Measurements from ENCODE around the gene ANKMY1.
"Not testable (repeated sequence)": the region's sequence is repeated elsewhere in the genome, so short reads cannot be mapped to it uniquely, and the experiment has no call there.

The ANKMY1 gene

DNA sequence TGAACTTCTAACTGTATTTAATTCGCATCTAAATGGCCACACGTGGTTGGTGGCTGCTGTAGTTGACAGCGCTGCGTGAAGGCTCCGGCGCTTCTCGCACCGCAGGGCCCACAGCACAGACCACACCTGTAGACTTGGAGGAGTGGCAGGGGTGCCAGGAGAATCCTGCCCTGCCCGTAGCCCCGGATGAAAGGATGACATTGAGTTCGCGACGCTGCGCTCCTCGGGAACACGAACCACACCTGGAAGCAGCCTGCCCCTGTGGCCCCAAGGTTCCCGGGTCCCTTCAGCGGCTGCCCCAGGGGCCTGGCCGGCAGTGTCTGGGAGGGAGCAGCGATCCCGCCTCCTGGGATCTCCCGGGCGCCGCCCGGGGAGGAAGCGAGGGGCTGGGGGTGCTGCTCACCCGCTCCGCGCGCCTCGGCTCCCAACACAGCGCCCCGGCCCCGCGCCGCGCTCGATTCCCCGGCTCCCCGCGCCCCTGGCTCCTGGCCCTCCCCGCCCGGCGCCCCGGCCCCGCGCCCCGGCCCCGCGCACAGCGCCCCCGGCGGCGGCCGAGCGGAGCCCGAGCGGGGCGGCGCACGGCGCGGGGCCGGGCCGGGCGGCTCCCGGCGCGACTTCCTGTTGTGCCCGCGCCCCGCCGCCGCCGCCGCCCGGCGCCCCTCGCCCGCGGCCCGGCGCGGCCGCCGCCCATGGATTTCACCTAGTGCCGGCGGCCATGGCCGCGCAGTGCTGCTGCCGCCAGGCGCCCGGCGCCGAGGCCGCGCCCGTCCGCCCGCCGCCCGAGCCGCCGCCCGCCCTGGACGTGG, 10.3 kb upstream of the ANKMY1 start, which contains the start of gene RNPEPL1:
TSS of gene RNPEPL1 (plus strand) at position 613 of the 806 bp plus-strand sequence. CDS start at position 716, 103 bp downstream.
- no peak for DNase-seq

DNA sequence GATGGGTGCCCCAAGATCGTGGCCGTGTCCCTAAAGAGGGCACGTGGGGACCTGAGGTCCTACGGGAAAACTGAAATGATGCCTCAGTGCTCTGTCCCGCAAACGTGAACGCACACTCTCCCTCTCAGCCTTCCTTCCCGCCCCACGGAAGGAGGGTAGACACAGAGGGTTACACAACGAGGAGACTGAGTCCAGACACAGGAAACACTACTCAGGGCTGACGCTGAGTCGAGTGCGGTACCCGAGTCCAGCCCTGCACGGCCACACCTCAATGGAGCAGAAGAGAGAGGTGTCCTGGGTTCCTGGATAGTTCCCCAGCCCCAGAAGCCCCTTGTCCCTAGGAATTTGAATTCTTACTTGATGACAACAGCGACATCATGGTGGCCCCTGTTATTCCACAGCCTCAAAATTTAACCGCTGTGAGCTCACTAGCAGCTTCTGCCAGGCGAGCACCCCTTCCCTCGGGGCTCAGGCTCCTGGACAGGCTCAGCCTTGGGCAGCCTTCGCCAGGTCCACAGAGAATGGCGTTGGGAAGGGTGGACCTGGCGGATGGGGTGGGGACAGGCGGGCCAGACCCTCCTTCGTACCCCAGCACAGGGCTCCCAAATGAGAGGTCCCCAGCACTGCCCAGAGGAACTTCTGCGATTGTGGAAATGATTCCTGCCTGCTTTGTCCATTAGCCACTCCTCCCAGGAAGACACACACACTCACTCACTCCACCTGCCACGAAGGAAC, 9.5 kb upstream of the ANKMY1 start:
- no peak for DNase-seq

GRCh38 chr2:240566203-240567136, 8.7 kb upstream of the ANKMY1 start:
- peak; percentile 53 for DNase-seq

GRCh38 chr2:240565333-240566202, 7.8 kb upstream of the ANKMY1 start:
- no peak for DNase-seq

GRCh38 chr2:240564561-240565332, 7.0 kb upstream of the ANKMY1 start:
- no peak for DNase-seq

GRCh38 chr2:240563951-240564560, 6.3 kb upstream of the ANKMY1 start:
- DNase-seq = no peak

GRCh38 chr2:240563231-240563630, 5.4 kb upstream of the ANKMY1 start:
- not testable (repeated sequence) for DNase-seq

- no peak for DNase-seq
These were observed 3.7 kb upstream of the ANKMY1 start for GRCh38 chr2:240561325-240561971.

- peak; percentile 87 for DNase-seq
These were observed 2.9 kb upstream of the ANKMY1 start for GRCh38 chr2:240560480-240561324.

GRCh38 chr2:240560084-240560479, 2.3 kb upstream of the ANKMY1 start, which contains the start of gene DUSP28:
Gene DUSP28, plus strand, starts transcription at chr2:240560357. Its CDS starts 328 bp downstream, at chr2:240560685.
- no peak for DNase-seq

DNA sequence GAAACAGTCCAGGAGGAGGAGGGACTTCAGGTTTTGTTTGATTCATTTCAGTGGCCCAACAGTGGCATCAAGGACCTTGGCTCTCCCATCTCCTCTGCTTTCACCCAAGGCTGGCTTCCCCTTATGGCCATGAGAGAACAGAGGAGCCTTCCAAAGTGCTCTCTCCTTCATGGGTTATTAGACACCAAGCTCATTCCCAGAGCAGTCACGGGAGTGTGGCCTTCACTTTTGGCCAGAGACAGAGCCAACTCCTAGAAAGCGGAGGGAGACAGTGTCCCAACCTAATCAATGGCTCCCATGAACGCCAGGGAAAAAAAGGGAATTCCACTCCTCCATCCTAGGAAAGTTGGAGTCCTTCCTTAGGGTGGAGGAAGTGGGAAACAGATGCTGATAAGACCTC, 1.5 kb upstream of the ANKMY1 start:
- DNase-seq = no peak

- DNase-seq = no peak
These were observed 511 bp upstream of the ANKMY1 start for GRCh38 chr2:240558236-240558761.

DNA sequence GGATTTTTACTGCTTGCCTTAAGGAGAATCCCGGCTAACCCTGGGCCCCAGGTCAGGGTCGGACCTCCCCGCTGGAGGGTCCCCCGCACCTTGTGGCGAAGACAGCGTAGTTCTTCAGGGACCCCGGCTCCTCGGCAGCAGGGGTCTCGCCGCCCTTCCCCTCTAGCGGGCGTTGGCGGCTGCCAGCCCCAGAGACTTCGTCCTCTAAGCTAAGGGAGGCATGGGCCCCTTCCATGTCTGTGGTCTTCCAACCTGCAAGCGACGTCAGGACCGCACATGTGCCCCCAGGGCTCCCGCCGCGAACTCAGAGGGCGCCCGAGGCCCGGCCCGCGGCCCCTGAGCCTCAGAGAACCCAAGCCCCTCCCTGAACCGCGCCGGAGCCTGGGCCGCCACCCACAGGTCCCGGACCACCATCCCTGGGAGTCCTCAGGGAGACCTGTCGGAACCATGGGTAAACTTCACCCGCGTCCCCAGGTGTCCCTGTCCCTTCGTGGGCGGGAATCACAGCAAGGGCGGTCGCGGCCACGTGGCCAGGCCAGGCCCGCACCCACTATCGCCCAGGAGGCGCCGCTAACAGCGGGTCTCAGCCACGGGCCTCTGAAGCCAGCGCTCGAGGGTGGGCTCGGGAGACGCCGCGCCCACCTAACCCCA, 562 bp downstream of the ANKMY1 start:
- DNase-seq = no peak

GRCh38 chr2:240556553-240557100, 1.2 kb downstream of the ANKMY1 start:
- no peak for DNase-seq

DNA sequence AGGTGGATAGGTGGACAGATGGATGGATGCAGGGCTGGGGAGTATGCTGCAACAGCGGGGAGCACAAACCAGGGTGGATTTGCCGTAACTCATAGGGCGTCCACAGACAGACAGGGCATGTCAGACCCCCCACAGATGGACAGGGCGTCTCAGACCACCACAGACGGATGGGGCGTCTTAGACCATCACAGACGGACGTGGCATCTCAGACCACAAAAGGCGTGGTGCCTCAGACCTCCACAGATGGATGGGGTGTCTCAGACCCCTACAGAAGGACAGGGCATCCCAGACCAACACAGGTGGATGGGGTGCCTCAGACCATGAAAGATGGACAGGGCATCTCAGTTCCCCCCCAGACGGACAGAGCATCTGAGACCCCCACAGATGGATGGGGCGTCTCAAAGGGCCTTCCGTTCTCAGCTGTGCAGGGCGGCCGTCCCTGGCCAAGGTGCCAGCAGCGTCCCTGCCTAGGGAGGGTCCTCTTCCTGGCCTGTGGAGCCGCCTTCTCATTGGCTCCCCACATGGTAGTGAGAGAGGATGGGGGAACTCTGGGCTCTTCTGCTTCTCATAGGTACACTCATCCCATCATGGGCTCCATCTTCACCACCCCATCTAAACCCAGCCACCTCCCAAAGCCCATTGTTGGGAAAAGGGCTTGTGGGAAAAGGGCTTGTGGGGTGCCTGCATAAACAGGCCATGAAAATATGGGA, 2.1 kb downstream of the ANKMY1 start:
- DNase-seq = no peak

DNA sequence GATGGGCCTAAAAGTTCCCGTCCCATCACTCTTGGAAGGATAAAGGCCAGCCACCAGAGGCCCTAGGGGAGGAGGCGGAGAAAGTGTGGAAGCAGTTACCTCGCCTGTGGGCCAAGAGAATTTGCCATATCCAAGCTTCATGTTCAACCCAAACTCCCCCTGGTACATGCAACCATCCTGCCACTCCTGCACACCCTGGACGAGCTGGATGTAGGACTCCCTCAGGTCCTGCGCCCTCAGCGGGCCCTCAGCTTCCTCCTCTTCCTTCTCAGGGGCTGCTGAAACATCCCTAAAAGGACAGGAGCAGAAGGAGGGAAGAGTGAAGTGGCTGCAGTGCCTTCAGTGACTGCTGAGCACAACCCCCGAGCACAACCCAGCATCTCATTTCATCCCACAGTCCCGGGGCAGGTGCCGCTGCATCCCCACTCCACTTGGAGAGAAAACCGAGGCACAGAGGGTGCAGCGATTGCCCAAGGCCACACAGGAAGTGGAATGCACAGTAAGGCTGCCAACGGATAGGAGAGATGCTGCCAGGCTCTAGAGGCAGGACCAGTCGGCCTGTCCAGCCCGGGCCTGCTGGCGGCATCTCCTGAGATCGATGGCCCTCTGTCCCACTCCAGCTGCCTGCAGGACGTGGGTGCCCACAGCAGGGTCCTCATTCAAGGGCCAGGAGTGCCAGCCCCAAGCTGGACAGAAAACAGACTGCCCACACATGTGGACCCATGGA, 2.9 kb downstream of the ANKMY1 start:
- DNase-seq = no peak

Measured in NCI-H1417 treated with DMSO at 0.1 percent for 48 hours (cell line).